ENCODE results near the gene BUD23.
"Not testable (repeated sequence)": the region's sequence is repeated elsewhere in the genome, so short reads cannot be mapped to it uniquely, and the experiment has no call there.

The BUD23 gene

DNA sequence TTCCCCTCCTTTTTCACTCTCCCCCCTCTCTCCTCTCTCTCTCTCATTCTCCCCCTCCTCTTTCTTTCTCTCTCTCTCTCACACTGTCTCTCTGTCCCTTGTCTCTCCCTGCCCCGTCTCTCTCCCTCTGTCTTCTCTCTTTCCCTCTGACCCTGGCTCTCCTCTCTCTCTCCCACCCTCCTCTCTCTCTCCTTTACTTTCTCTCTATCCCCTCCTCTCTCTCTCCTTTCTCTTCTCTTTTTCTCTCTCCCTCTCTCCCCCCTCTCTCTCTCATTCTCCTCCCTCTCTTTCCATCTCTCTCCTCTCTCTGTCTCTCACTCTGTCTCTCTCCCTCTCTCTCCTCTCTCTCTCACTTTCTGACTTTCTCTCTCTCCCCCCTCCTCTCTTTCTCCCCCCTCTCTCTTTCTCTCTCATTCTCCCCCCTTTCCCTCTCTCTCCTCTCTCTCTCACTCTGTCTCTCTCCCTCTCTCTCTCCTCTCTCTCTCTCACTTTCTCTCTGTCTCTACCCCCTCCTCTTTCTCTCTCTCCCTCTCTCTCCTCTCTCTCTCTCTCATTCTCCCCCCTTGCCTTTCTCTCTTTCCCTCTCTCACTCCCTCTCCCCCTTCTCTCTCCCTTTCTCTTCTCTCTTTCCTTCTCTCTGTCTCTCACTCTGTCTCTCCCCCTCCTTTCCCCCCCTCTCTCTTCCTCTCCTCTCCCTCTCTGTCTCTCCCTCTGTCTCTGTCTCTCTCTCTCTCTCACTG is 34.6 kb upstream of the BUD23 start:
- H3K27ac ChIP-seq (ENCODE audit: low read length), result no peak overlapping the region
- no peaks in the 10 kb centered on the region for H3K9me3 ChIP-seq (ENCODE audit: control insufficient read depth, low read depth, low read length)
- peak overlapping the region; percentile 62 for H3K4me3 ChIP-seq (ENCODE audit: low read length)
- peak overlapping the region; percentile 54 for H3K9ac ChIP-seq (ENCODE audit: low read length)
- no peaks in the 10 kb centered on the region for H3K36me3 ChIP-seq (ENCODE audit: control insufficient read depth, low read depth, low read length)
- H3K4me1 ChIP-seq (ENCODE audit: control insufficient read depth, low read depth, low read length), result no peaks in the 10 kb centered on the region
- peaks cover 40% of the 10 kb centered on the region for H3K27me3 ChIP-seq (ENCODE audit: control insufficient read depth, insufficient read depth, low read length)

DNA sequence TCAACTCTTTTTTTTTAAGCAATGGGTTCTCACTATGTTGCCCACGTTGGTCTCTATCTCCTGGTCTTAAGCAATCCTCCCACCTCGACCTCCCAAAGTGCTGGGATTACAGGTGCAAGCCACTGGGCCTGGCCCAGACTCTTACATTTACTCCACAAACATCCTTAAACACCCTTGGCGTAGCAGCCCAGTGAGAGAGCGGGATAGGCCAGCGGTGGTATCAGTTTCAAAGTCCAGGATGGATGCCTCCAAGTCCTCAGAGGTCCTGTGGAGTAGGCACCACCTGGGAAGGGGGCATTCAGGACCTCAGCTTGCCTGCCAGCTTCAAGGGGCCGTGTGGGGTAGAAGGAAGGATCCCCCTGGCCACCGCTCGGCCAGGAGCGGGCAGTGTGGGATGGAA is 33.8 kb upstream of the BUD23 start:
- no peak overlapping the region for H3K4me3 ChIP-seq (ENCODE audit: low read length)
- H3K4me1 ChIP-seq (ENCODE audit: control insufficient read depth, low read depth, low read length), result no peaks in the 10 kb centered on the region
- H3K27ac ChIP-seq (ENCODE audit: low read length), result no peak overlapping the region
- no peaks in the 10 kb centered on the region for H3K9me3 ChIP-seq (ENCODE audit: control insufficient read depth, low read depth, low read length)
- H3K27me3 ChIP-seq (ENCODE audit: control insufficient read depth, insufficient read depth, low read length), result peaks cover 40% of the 10 kb centered on the region
- no peaks in the 10 kb centered on the region for H3K36me3 ChIP-seq (ENCODE audit: control insufficient read depth, low read depth, low read length)
- H3K9ac ChIP-seq (ENCODE audit: low read length), result no peak overlapping the region

- Histone ChIP-seq H3K9me3 (ENCODE audit: control insufficient read depth, low read depth, low read length) (no peaks in the 10 kb centered on the region), H3K4me1 (ENCODE audit: control insufficient read depth, low read depth, low read length) (no peaks in the 10 kb centered on the region), H3K4me3 (ENCODE audit: low read length) (no peak overlapping the region), H3K9ac (ENCODE audit: low read length) (no peak overlapping the region), H3K36me3 (ENCODE audit: control insufficient read depth, low read depth, low read length) (no peaks in the 10 kb centered on the region), H3K27ac (ENCODE audit: low read length) (no peak overlapping the region), H3K27me3 (ENCODE audit: control insufficient read depth, insufficient read depth, low read length) (peaks cover 40% of the 10 kb centered on the region)
Observed at GRCh38 chr7:73650524-73650923, 32.9 kb upstream of the BUD23 start.

DNA sequence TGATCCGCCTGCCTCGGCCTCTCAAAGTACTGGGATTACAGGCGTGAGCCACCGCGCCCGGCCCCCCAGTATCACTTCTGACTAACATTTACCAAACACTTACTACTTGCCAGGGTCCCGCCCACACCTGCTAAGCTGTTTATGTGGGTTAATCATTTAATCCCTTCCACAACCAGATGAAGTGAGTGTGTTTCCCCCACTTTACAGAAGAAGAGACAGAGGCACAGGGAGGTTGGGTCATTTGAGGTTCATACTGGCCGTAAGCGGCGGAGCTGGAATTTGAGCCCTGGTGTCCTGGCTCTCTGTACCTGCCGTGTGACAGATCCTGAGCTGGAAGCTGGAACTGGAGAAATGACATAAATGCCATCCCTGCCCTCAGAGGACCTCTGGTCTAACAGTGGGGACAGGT is 30.9 kb upstream of the BUD23 start:
- H3K9me3 ChIP-seq (ENCODE audit: control insufficient read depth, low read depth, low read length), result no peaks in the 10 kb centered on the region
- no peaks in the 10 kb centered on the region for H3K36me3 ChIP-seq (ENCODE audit: control insufficient read depth, low read depth, low read length)
- no peak overlapping the region for H3K4me3 ChIP-seq (ENCODE audit: low read length)
- no peaks in the 10 kb centered on the region for H3K4me1 ChIP-seq (ENCODE audit: control insufficient read depth, low read depth, low read length)
- H3K27me3 ChIP-seq (ENCODE audit: control insufficient read depth, insufficient read depth, low read length), result peaks cover 24% of the 10 kb centered on the region
- H3K27ac ChIP-seq (ENCODE audit: low read length), result no peak overlapping the region
- no peak overlapping the region for H3K9ac ChIP-seq (ENCODE audit: low read length)

- H3K9me3 ChIP-seq (ENCODE audit: control insufficient read depth, low read depth, low read length); H3K27me3 ChIP-seq (ENCODE audit: control insufficient read depth, insufficient read depth, low read length): not testable (repeated sequence)
Observed at GRCh38 chr7:73655309-73655708, 28.1 kb upstream of the BUD23 start.

GRCh38 chr7:73659983-73660382 is 23.4 kb upstream of the BUD23 start:
- Histone ChIP-seq H3K9me3 (ENCODE audit: control insufficient read depth, low read depth, low read length) (no peaks in the 10 kb centered on the region), H3K4me3 (ENCODE audit: low read length) (no peak overlapping the region), H3K9ac (ENCODE audit: low read length) (no peak overlapping the region), H3K27ac (ENCODE audit: low read length) (no peak overlapping the region), H3K27me3 (ENCODE audit: control insufficient read depth, insufficient read depth, low read length) (no peaks in the 10 kb centered on the region), H3K4me1 (ENCODE audit: control insufficient read depth, low read depth, low read length) (no peaks in the 10 kb centered on the region), H3K36me3 (ENCODE audit: control insufficient read depth, low read depth, low read length) (no peaks in the 10 kb centered on the region)

More at GRCh38 chr7:73655309-73655708, 28.1 kb upstream of the BUD23 start:
- not testable (repeated sequence) for H3K4me3 ChIP-seq (ENCODE audit: low read length); H3K36me3 ChIP-seq (ENCODE audit: control insufficient read depth, low read depth, low read length); H3K9ac ChIP-seq (ENCODE audit: low read length); H3K27ac ChIP-seq (ENCODE audit: low read length); H3K4me1 ChIP-seq (ENCODE audit: control insufficient read depth, low read depth, low read length)

DNA sequence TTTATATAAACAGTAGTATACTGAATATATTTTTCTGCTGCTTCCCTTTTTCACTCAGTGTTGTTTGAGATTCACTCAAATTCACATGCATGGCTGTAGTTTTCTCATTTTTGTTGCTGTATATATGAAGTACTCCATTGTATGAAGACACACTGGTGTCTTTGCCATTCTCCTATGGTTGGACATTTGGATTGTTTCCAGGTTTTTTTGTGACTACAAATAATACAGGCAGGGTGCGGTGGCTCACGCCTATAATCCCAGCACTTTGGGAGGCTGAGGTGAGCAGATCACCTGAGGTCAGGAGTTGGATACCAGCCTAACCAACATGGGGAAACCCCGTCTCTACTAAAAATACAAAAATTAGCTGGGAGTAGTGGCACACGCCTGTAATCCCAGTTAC is 22.8 kb upstream of the BUD23 start:
- not testable (repeated sequence) for H3K4me1 ChIP-seq (ENCODE audit: control insufficient read depth, low read depth, low read length); H3K27ac ChIP-seq (ENCODE audit: low read length); H3K4me3 ChIP-seq (ENCODE audit: low read length); H3K9ac ChIP-seq (ENCODE audit: low read length); H3K36me3 ChIP-seq (ENCODE audit: control insufficient read depth, low read depth, low read length); H3K9me3 ChIP-seq (ENCODE audit: control insufficient read depth, low read depth, low read length); H3K27me3 ChIP-seq (ENCODE audit: control insufficient read depth, insufficient read depth, low read length)

DNA sequence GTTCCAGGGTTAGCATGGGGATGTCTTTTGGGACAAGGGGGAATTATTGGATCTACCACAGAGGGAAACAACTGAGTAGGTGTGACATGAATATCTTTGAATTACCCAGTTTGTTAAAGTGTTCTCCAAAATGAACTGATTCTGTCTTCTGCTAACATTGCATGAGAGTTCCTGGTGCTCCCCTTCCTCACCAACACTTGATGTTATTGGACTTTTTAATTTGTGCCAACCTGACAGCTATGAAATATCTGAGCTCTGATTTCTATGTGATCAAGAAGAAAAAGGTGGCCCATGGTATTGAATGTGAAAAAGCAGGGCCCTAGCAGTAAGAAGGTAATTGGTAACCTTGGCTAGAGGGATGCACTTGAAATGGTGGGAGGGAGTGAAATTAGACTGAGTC is 20.4 kb upstream of the BUD23 start:
- Histone ChIP-seq H3K36me3 (ENCODE audit: control insufficient read depth, low read depth, low read length) (no peaks in the 10 kb centered on the region), H3K9ac (ENCODE audit: low read length) (no peak overlapping the region), H3K27me3 (ENCODE audit: control insufficient read depth, insufficient read depth, low read length) (peaks cover 4% of the 10 kb centered on the region), H3K27ac (ENCODE audit: low read length) (no peak overlapping the region), H3K4me3 (ENCODE audit: low read length) (no peak overlapping the region), H3K4me1 (ENCODE audit: control insufficient read depth, low read depth, low read length) (no peaks in the 10 kb centered on the region), H3K9me3 (ENCODE audit: control insufficient read depth, low read depth, low read length) (no peaks in the 10 kb centered on the region)

GRCh38 chr7:73667344-73668102 is 15.9 kb upstream of the BUD23 start, which contains the start of gene VPS37D:
Gene VPS37D (plus strand): TSS chr7:73667831. CDS start chr7:73667959, 128 bp downstream.
- Histone ChIP-seq H3K9ac (ENCODE audit: low read length) (no peak within 1 kb of the TSS), H3K4me1 (ENCODE audit: control insufficient read depth, low read depth, low read length) (peaks cover 3% of the 10 kb centered on the region), H3K27me3 (ENCODE audit: control insufficient read depth, insufficient read depth, low read length) (peaks cover 11% of the 10 kb centered on the region), H3K9me3 (ENCODE audit: control insufficient read depth, low read depth, low read length) (no peaks in the 10 kb centered on the region), H3K27ac (ENCODE audit: low read length) (no peak within 1 kb of the TSS), H3K36me3 (ENCODE audit: control insufficient read depth, low read depth, low read length) (no peaks in the 10 kb centered on the region), H3K4me3 (ENCODE audit: low read length) (peak within 1 kb of the TSS; percentile 49)

GRCh38 chr7:73668103-73668885 is 15.1 kb upstream of the BUD23 start:
- H3K9ac ChIP-seq (ENCODE audit: low read length), result no peak overlapping the region
- H3K36me3 ChIP-seq (ENCODE audit: control insufficient read depth, low read depth, low read length), result no peaks in the 10 kb centered on the region
- no peak overlapping the region for H3K27ac ChIP-seq (ENCODE audit: low read length)
- peaks cover 3% of the 10 kb centered on the region for H3K4me1 ChIP-seq (ENCODE audit: control insufficient read depth, low read depth, low read length)
- no peaks in the 10 kb centered on the region for H3K9me3 ChIP-seq (ENCODE audit: control insufficient read depth, low read depth, low read length)
- peaks cover 11% of the 10 kb centered on the region for H3K27me3 ChIP-seq (ENCODE audit: control insufficient read depth, insufficient read depth, low read length)
- H3K4me3 ChIP-seq (ENCODE audit: low read length), result peak overlapping the region; percentile 49

DNA sequence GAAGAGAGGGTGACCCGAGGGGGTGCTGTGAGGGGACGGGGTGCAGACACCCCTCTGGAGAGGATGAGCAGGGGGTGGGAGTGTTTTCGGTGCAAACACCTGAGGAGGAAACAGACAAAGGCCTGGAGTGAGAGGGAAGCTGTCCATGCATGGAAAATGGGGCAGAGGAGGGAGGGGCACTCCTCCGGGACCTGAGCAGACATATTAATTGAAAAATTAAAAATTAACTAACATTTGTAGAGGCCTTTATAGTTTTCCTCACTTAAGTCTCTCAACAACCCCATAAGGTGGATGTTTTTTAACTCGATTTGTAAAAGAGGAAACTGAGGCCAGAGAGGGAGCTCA is 14.5 kb upstream of the BUD23 start:
- H3K9me3 ChIP-seq (ENCODE audit: control insufficient read depth, low read depth, low read length), result no peaks in the 10 kb centered on the region
- H3K4me1 ChIP-seq (ENCODE audit: control insufficient read depth, low read depth, low read length), result peaks cover 3% of the 10 kb centered on the region
- no peak overlapping the region for H3K9ac ChIP-seq (ENCODE audit: low read length)
- peaks cover 11% of the 10 kb centered on the region for H3K27me3 ChIP-seq (ENCODE audit: control insufficient read depth, insufficient read depth, low read length)
- no peak overlapping the region for H3K27ac ChIP-seq (ENCODE audit: low read length)
- no peaks in the 10 kb centered on the region for H3K36me3 ChIP-seq (ENCODE audit: control insufficient read depth, low read depth, low read length)
- peak overlapping the region; percentile 49 for H3K4me3 ChIP-seq (ENCODE audit: low read length)
